Colonic mucosa (tissue), 4 donors: ENCODE measurements around the gene ZNF79. TPM values are rescaled to one million over a fixed set of nuclear protein-coding genes. Genes with fewer than 3 reads are reported as not detected.

Source experiments
- DNase-seq: peaks from one replicate; pipeline ENCODE4 v3.0.0-alpha.2; 2020
- H3K27ac ChIP-seq: fragments of 200-600 bp; one replicate; pipeline ENCODE4 v1.8.0; 2021
- H3K27me3 ChIP-seq: fragments of 200-600 bp; one replicate; pipeline ENCODE4 v1.8.0; 2021
- H3K36me3 ChIP-seq: fragments of 200-600 bp; one replicate; pipeline ENCODE4 v1.8.0; 2021
- H3K4me1 ChIP-seq: fragments of 200-600 bp; one replicate; pipeline ENCODE4 v1.8.0; 2021; ENCODE audit warnings: mild to moderate bottlenecking
- H3K4me3 ChIP-seq: fragments of 200-600 bp; one replicate; pipeline ENCODE4 v1.8.0; 2021
- H3K9ac ChIP-seq, 2 donors: one replicate each; pipeline ENCODE4 v1.7.0; 2013; ENCODE audit warnings: control low read depth in 2 of 2, low read depth in 2 of 2, low read length in 2 of 2
- H3K9me3 ChIP-seq: fragments of 200-600 bp; one replicate; pipeline ENCODE4 v1.8.0; 2021
- intact Hi-C: fragments of 100-400 bp; cut with DNase I; formaldehyde crosslinking; loops from one replicate; pipeline ENCODE4 v1.14.1; 2022
- total RNA-seq, 2 donors: library from RNA; stranded (reverse); fragmentation: NEBNext Ultra II Directional in 1 of 2; extraction: Animal tissue kit (Norgen Biotek cat#: 25700) in 1 of 2; gene quantifications; one replicate each; pipeline ENCODE4 v1.2.1, GENCODE V29; 2021
- TF ChIP-seq, protein P1 (sequence below): fragments of 200-600 bp; IDR thresholded peaks from one replicate; pipeline ENCODE4 v1.8.0; 2022; ENCODE audit warnings: antibody characterized with exemption, mild to moderate bottlenecking
- donor health status: healthy.
- donor health status: DM: no; HTN: no; CAD: no.
- donor health status: DM: no; HTN: no; CAD: no.

Gene ZNF79
- total RNA-seq, 2 donors from 2014 or later, result 5.8 to 6.4 TPM

DNA sequence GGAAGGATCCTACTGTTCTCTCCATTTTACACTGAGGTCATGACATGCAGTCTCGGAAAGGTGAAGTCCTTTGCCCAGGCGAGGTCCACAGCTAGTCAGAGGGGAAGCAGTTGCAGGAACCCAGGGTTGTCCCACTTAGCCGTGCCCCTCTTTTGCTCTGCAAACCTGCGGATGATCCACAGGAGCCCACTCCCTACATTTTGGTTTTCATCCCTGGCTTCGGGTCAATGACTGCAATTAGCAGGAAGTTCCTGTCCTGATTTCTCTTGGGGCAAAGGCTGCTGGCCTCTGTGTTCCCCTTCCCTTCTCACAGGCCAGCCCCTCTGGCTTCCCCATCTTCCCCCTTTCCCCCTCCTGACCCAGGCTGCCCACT is 25.9 kb upstream of the ZNF79 start:
- H3K36me3 ChIP-seq, result no peaks in the 10 kb centered on the region
- peaks cover 4% of the 10 kb centered on the region for H3K4me1 ChIP-seq
- intact Hi-C loops, result loop anchor here (5.0 to 10.0 kb wide), 3 partner anchors 49 to 183 kb away; no protein-coding TSS in a partner anchor
- H3K27ac ChIP-seq, result no peak overlapping the region
- H3K9ac ChIP-seq, result peak overlapping the region; percentile 53 to 74
- no peak for DNase-seq
- peak overlapping the region; percentile 66 for H3K4me3 ChIP-seq
- H3K27me3 ChIP-seq, result no peaks in the 10 kb centered on the region
- no peaks in the 10 kb centered on the region for H3K9me3 ChIP-seq
- TF ChIP-seq, protein P1, sequence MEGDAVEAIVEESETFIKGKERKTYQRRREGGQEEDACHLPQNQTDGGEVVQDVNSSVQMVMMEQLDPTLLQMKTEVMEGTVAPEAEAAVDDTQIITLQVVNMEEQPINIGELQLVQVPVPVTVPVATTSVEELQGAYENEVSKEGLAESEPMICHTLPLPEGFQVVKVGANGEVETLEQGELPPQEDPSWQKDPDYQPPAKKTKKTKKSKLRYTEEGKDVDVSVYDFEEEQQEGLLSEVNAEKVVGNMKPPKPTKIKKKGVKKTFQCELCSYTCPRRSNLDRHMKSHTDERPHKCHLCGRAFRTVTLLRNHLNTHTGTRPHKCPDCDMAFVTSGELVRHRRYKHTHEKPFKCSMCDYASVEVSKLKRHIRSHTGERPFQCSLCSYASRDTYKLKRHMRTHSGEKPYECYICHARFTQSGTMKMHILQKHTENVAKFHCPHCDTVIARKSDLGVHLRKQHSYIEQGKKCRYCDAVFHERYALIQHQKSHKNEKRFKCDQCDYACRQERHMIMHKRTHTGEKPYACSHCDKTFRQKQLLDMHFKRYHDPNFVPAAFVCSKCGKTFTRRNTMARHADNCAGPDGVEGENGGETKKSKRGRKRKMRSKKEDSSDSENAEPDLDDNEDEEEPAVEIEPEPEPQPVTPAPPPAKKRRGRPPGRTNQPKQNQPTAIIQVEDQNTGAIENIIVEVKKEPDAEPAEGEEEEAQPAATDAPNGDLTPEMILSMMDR, result no peak

DNA sequence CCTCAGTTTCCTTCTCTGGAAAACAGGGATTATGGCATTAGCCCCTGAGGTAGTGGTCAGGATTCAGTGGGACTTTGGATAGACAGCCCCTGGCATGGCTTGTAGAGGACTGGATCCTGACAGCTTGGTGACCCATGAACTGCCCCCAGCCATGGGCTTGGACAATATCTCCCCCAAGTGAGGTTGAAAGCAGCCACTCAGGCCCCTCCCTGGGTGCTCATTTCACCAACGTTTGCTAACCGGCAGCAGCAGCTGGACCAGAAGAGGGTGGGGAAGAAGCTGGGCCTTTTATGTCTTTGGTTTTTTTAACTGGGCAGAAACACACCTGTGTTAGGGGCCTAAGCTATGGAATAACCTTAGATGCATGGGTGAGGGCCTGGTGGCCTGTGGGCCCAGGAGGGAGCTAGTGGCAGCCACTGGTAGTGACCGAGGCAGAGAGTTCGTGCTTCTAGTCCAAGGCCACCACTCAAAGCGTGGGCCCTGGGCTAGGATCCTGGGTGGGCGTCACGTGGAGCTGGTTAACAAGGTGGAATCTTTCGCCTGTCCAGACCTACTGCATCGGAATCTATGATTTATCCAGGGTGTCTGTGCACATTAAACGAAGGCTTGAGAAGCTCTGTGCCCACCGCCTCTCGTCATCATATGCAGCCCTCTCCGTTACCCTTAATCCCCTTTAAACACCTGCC is 25.3 kb upstream of the ZNF79 start:
- Histone ChIP-seq H3K36me3 (no peaks in the 10 kb centered on the region), H3K9ac (peak overlapping the region; percentile 53 to 74), H3K27ac (no peak overlapping the region), H3K9me3 (no peaks in the 10 kb centered on the region), H3K4me1 (peaks cover 4% of the 10 kb centered on the region), H3K4me3 (no peak overlapping the region), H3K27me3 (no peaks in the 10 kb centered on the region)
- no peak for DNase-seq
- TF ChIP-seq, protein P1, result no peak
- intact Hi-C loops, result loop anchor here (5.0 to 10.0 kb wide), 3 partner anchors 48 to 184 kb away; no protein-coding TSS in a partner anchor

DNA sequence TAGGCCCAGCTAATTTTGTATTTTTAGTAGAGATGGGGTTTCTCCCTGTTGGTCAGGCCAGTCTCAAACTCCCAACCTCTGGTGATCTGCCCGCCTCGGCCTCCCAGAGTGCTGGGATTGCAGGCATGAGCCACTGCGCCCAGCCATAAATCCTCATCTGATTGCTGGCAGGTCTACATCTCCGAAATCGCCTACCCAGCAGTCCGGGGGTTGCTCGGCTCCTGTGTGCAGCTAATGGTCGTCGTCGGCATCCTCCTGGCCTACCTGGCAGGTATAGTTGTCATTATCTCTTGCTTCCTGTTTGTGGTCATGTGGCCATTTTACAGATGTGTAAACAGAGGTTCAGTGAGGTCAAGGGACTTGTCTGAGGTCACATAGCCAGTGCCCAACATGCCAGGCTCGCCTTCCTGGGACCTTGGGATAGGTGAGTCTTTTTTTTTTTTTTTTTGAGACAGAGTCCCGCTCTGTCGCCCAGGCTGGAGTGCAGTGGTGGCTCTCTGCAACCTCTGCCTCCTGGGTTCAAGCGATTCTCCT is 24.4 kb upstream of the ZNF79 start:
- Histone ChIP-seq H3K9ac (no peak overlapping the region), H3K4me1 (peaks cover 4% of the 10 kb centered on the region), H3K27me3 (no peaks in the 10 kb centered on the region), H3K4me3 (no peak overlapping the region), H3K27ac (no peak overlapping the region), H3K9me3 (no peaks in the 10 kb centered on the region), H3K36me3 (no peaks in the 10 kb centered on the region)
- TF ChIP-seq, protein P1, result no peak
- DNase-seq, result no peak
- intact Hi-C loops, result loop anchor here (5.0 to 10.0 kb wide), 3 partner anchors 47 to 185 kb away; no protein-coding TSS in a partner anchor

DNA sequence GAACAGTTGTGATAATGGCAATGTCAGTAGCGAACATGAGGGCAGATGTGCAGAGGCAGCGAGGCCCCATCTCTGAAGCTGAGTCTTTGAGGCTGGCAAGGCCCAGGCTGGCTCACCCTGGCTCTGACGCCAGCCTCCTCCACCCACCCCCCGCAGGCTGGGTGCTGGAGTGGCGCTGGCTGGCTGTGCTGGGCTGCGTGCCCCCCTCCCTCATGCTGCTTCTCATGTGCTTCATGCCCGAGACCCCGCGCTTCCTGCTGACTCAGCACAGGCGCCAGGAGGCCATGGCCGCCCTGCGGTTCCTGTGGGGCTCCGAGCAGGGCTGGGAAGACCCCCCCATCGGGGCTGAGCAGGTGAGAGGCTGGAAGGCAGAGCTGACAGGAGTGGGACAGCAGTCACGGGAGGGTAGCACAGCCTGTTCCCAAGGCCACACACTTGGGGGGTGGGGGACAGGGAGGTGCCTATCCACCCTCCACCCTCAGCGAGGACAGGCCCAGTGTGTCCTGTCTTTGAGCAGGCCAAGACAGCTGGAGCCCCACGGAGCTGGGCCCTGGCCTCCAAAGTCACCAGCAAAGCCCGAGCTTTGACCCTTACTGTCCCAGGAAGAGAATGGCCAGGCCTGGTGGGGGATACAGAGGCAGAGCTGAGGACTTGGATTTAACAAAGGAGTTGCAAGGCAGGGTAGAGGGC is 21.6 kb upstream of the ZNF79 start:
- H3K4me3 ChIP-seq, result no peak overlapping the region
- TF ChIP-seq, protein P1, result no peak
- no peak overlapping the region for H3K9ac ChIP-seq
- no peaks in the 10 kb centered on the region for H3K4me1 ChIP-seq
- H3K27me3 ChIP-seq, result no peaks in the 10 kb centered on the region
- no peak for DNase-seq
- no peak overlapping the region for H3K27ac ChIP-seq
- H3K9me3 ChIP-seq, result no peaks in the 10 kb centered on the region
- H3K36me3 ChIP-seq, result no peaks in the 10 kb centered on the region
- intact Hi-C loops, result no loop called here

DNA sequence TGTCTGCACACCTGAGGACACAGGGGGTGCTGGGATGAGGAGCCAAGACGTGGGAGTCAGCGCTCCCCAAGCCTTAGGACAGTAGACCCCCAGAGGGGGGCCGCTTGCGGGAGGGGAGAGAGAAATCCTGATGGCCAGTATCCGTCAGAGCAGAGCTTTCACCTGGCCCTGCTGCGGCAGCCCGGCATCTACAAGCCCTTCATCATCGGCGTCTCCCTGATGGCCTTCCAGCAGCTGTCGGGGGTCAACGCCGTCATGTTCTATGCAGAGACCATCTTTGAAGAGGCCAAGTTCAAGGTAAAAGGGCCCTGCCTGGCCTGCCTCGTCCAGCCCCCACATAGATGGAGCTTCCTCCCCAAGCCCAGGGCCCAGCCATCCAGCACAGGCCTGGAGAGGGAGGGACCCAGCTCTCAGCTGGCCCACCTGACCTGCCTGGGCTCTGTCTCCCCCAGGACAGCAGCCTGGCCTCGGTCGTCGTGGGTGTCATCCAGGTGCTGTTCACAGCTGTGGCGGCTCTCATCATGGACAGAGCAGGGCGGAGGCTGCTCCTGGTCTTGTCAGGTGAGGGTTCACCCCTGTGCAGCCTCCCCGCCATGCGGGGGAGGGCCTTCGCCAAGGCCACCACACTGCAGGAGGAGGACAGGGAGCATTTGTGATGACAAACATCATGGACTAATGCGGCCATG is 20.5 kb upstream of the ZNF79 start:
- intact Hi-C loops, result no loop called here
- Histone ChIP-seq H3K4me1 (no peaks in the 10 kb centered on the region), H3K9ac (no peak overlapping the region), H3K27ac (no peak overlapping the region), H3K27me3 (no peaks in the 10 kb centered on the region), H3K4me3 (no peak overlapping the region), H3K36me3 (no peaks in the 10 kb centered on the region), H3K9me3 (no peaks in the 10 kb centered on the region)
- TF ChIP-seq, protein P1, result no peak
- DNase-seq, result no peak
